Mesendoderm (in vitro differentiated cells): ENCODE results near the gene DIAPH3.
A peak's percentile ranks its signal among the peaks of the same experiment; 100 is the strongest.

Source experiments
- DNase-seq: peaks from one replicate; pipeline ENCODE4 v3.0.0; 2013
- H2AK5ac ChIP-seq: 2 replicates; pipeline ENCODE4 v1.6.1; 2013; ENCODE audit warnings: low read length, inconsistent platforms
- H2BK120ac ChIP-seq: 2 replicates; pipeline ENCODE4 v1.6.1; 2013; ENCODE audit warnings: low read depth, mild to moderate bottlenecking, low read length, moderate library complexity, mixed read lengths
- H2BK15ac ChIP-seq: replicated peaks from 2 replicates; pipeline ENCODE4 v1.6.1; 2013; ENCODE audit warnings: low read depth, mild to moderate bottlenecking, moderate library complexity
- H2BK5ac ChIP-seq: 2 replicates; pipeline ENCODE4 v1.6.1; 2013; ENCODE audit warnings: low read length, inconsistent platforms
- H3K18ac ChIP-seq: 2 replicates; pipeline ENCODE4 v1.6.1; 2013; ENCODE audit warnings: mild to moderate bottlenecking, low read length, mixed read lengths
- H3K23ac ChIP-seq: one replicate; pipeline ENCODE4 v1.6.1; 2013; ENCODE audit warnings: low read length
- H3K27ac ChIP-seq: 2 replicates; pipeline ENCODE4 v1.5.1; 2013; ENCODE audit warnings: low read depth, mild to moderate bottlenecking, inconsistent platforms, low read length, moderate library complexity
- H3K27me3 ChIP-seq: 2 replicates; pipeline ENCODE4 v1.6.1; 2013; ENCODE audit warnings: low read length, control low read depth, mild to moderate bottlenecking, inconsistent platforms; ENCODE audit not compliant: insufficient read depth, poor library complexity
- H3K36me3 ChIP-seq: 2 replicates; pipeline ENCODE4 v1.6.1; 2013; ENCODE audit warnings: low read length, inconsistent platforms; ENCODE audit not compliant: control insufficient read depth, insufficient read depth
- H3K4ac ChIP-seq: one replicate; pipeline ENCODE4 v1.6.1; 2013; ENCODE audit warnings: low read depth, mild to moderate bottlenecking, low read length, moderate library complexity
- H3K4me1 ChIP-seq: 2 replicates; pipeline ENCODE4 v1.6.1; 2013; ENCODE audit warnings: low read depth, low read length, inconsistent platforms; ENCODE audit not compliant: control insufficient read depth
- H3K4me2 ChIP-seq: 2 replicates; pipeline ENCODE4 v1.6.1; 2013; ENCODE audit warnings: low read length
- H3K4me3 ChIP-seq: 2 replicates; pipeline ENCODE4 v1.5.1; 2013; ENCODE audit warnings: mild to moderate bottlenecking, low read length
- H3K56ac ChIP-seq: one replicate; pipeline ENCODE4 v1.6.1; 2013; ENCODE audit warnings: low read length
- H3K79me1 ChIP-seq: 2 replicates; pipeline ENCODE4 v1.6.1; 2013; ENCODE audit warnings: low read length, inconsistent platforms
- H3K79me2 ChIP-seq: 2 replicates; pipeline ENCODE4 v1.6.1; 2013; ENCODE audit warnings: mild to moderate bottlenecking, low read length; ENCODE audit not compliant: control insufficient read depth, insufficient read depth
- H3K9ac ChIP-seq: 2 replicates; pipeline ENCODE4 v1.6.1; 2013; ENCODE audit warnings: low read length, inconsistent platforms
- H4K5ac ChIP-seq: one replicate; pipeline ENCODE4 v1.6.1; 2013; ENCODE audit warnings: low read length
- H4K8ac ChIP-seq: one replicate; pipeline ENCODE4 v1.6.1; 2013; ENCODE audit warnings: low read depth, mild to moderate bottlenecking, control low read depth, low read length, moderate library complexity
- WGBS: extraction: QIAGEN DNeasy Blood & Tissue Kit; methylation state at CpG from one replicate; pipeline ENCODE4 v1.1.7; 2013; ENCODE audit warnings: low lambda C conversion rate, missing lambda C conversion rate; ENCODE audit not compliant: insufficient coverage; ENCODE audit errors: extremely low coverage; 5-methylcytosine and 5-hydroxymethylcytosine counted together

DIAPH3 gene

DNA sequence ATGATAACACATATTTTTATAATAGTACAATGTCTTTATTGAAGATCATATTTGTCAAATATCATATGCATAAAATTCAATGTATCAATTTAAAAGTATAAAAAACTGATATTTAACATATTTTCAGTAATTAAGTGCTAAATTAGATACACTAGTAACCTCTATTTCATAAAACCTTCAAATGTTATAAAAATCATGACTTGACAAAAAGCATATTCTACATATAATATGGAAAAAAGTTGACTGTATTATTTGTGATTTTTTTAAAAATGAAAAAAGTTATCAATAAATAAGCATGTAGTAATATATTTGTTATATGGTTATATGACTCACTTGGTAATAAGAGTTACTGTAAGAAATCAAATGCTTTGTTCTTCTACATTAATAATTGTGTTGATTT is 356.9 kb downstream of the DIAPH3 start:
- Histone ChIP-seq H3K56ac (no peak overlapping the region), H3K4me2 (no peak overlapping the region), H3K36me3 (no peaks in the 10 kb centered on the region), H4K8ac (no peak overlapping the region), H3K4me3 (no peak overlapping the region), H2BK15ac (no peak overlapping the region), H3K9ac (no peak overlapping the region), H2AK5ac (no peak overlapping the region), H3K27me3 (no peaks in the 10 kb centered on the region), H3K4ac (no peak overlapping the region), H4K5ac (no peak overlapping the region), H3K79me1 (no peaks in the 10 kb centered on the region), H3K18ac (no peak overlapping the region), H3K4me1 (no peaks in the 10 kb centered on the region), H2BK5ac (no peak overlapping the region), H3K27ac (no peak overlapping the region), H2BK120ac (no peak overlapping the region), H3K23ac (no peak overlapping the region), H3K79me2 (no peaks in the 10 kb centered on the region)
- DNase-seq, result no peak

DNA sequence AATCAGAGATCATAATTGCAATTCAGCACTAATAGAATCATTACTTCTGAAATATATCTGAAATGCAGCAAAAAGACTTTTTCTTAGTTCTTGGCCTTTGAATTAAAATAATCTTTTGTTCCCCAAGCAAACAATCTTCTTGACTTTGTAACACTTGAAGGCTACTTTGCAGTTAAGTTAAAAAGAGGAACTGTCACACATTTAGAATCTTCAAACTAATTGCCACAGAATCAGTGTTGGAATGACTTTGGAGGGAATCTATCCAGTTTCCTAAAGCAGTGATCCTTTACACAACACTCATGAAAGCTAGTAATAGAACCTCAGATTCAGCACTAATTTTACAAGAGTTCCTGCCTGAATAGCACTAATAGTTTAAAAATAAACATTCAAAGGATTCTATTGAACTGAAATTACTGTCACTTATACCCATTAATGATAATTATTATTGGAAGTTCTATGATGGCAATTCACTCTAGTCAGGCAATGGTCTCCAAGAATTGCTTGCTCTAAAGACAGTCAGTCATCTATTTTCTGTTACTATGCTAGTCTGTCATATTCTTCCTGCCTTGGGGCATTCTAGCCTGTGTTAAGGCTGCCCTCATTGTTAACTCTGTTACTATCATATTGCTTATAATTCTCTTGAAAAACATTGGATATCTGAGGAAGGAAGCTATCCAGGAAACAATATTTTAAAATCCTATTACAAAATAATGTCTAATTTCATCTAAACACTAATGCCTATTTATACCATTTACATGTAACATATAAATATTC is 362.4 kb downstream of the DIAPH3 start:
- H3K27me3 ChIP-seq, result no peaks in the 10 kb centered on the region
- no peak overlapping the region for H3K4me2 ChIP-seq
- no peak overlapping the region for H3K27ac ChIP-seq
- H2BK15ac ChIP-seq, result no peak overlapping the region
- no peak overlapping the region for H4K8ac ChIP-seq
- H3K4me1 ChIP-seq, result no peaks in the 10 kb centered on the region
- no peak overlapping the region for H3K4me3 ChIP-seq
- no peak overlapping the region for H2BK120ac ChIP-seq
- no peak overlapping the region for H3K23ac ChIP-seq
- H3K9ac ChIP-seq, result no peak overlapping the region
- no peak overlapping the region for H4K5ac ChIP-seq
- H3K18ac ChIP-seq, result no peak overlapping the region
- no peaks in the 10 kb centered on the region for H3K79me2 ChIP-seq
- no peak overlapping the region for H3K56ac ChIP-seq
- no peak overlapping the region for H3K4ac ChIP-seq
- no peaks in the 10 kb centered on the region for H3K79me1 ChIP-seq
- no peak overlapping the region for H2BK5ac ChIP-seq
- H2AK5ac ChIP-seq, result no peak overlapping the region
- no peak for DNase-seq
- H3K36me3 ChIP-seq, result no peaks in the 10 kb centered on the region

DNA sequence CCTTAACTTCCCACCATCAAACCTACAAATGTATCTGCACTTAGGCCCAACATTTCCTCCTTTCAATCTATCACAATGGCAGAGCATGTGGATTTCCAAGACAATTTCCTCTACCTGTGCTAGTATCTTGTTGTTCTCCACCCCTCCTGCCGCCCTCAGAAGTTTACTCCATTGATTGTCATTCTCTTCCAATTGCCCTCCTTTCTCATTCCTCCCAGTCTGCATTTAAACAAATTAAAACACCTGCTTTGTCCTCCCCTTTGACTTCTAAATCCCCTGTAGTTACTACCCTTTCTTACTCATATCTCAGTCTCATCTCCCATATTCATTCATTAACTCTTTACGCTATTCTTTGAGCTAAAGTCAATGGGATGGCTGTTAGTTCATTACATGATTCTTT is 370.6 kb downstream of the DIAPH3 start:
- Histone ChIP-seq H2AK5ac (no peak overlapping the region), H3K79me1 (no peaks in the 10 kb centered on the region), H3K18ac (no peak overlapping the region), H4K5ac (no peak overlapping the region), H4K8ac (no peak overlapping the region), H3K9ac (no peak overlapping the region), H2BK5ac (no peak overlapping the region), H3K4me1 (no peaks in the 10 kb centered on the region), H3K56ac (no peak overlapping the region), H3K79me2 (no peaks in the 10 kb centered on the region), H3K27ac (no peak overlapping the region), H3K4me3 (no peak overlapping the region), H3K4ac (no peak overlapping the region), H2BK120ac (no peak overlapping the region), H3K23ac (no peak overlapping the region), H3K4me2 (no peak overlapping the region), H3K36me3 (no peaks in the 10 kb centered on the region), H3K27me3 (no peaks in the 10 kb centered on the region), H2BK15ac (no peak overlapping the region)
- 100% methylated on average over 1 of the region's 2 CpGs for WGBS
- no peak for DNase-seq

DNA sequence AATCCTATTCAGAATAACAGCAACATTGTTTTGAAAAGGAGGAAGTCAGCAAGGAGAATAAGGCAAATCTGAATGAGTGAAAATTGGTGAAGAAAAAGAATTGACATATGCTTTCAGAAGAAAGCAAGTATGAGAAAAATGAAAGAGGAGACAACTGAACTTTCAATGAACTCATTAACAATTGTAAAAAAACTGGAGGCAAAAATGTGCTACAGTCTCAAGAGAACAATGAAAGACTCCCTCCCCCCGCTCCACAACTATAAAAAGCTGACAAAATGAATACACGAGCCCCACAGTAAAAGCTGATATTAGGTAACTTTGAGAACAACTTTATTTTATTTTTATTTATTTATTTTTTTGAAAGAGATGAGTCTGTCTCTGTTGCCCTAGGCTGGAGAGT is 373.1 kb downstream of the DIAPH3 start:
- Histone ChIP-seq H3K27me3 (no peaks in the 10 kb centered on the region), H3K9ac (no peak overlapping the region), H2BK15ac (no peak overlapping the region), H3K56ac (no peak overlapping the region), H2AK5ac (no peak overlapping the region), H2BK5ac (no peak overlapping the region), H3K4me1 (no peaks in the 10 kb centered on the region), H3K27ac (no peak overlapping the region), H3K4me2 (no peak overlapping the region), H3K4ac (no peak overlapping the region), H3K79me1 (no peaks in the 10 kb centered on the region), H3K23ac (no peak overlapping the region), H3K18ac (no peak overlapping the region), H2BK120ac (no peak overlapping the region), H4K8ac (no peak overlapping the region), H3K36me3 (no peaks in the 10 kb centered on the region), H3K4me3 (no peak overlapping the region), H3K79me2 (no peaks in the 10 kb centered on the region), H4K5ac (no peak overlapping the region)
- DNase-seq, result no peak
- WGBS, result no CpG with 5 or more reads among the region's 2 CpGs

DNA sequence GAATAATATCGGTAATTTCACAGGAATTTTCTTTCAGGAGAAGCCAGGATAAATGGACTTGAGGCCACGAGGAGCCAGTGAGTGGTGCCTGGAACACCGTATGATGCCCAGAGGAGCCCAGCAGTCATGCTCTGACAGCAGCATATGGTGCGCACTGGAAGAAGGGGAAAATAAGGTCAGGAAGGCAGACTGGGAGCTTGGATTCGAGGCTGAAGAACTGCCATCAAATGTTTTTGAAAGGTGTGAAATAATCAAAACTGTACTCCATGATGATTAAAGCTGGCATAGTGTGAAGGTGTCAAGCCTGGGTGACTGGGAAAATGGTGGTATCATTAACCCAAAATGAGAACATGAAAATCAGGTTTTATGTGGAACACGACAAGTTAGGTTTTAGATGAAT is 374.2 kb downstream of the DIAPH3 start:
- Histone ChIP-seq H3K27me3 (no peaks in the 10 kb centered on the region), H3K4me1 (no peaks in the 10 kb centered on the region), H4K8ac (no peak overlapping the region), H3K23ac (no peak overlapping the region), H3K18ac (no peak overlapping the region), H3K79me2 (no peaks in the 10 kb centered on the region), H2BK5ac (no peak overlapping the region), H2BK15ac (no peak overlapping the region), H3K36me3 (no peaks in the 10 kb centered on the region), H3K9ac (no peak overlapping the region), H2AK5ac (no peak overlapping the region), H3K27ac (no peak overlapping the region), H3K79me1 (no peaks in the 10 kb centered on the region), H3K4me3 (no peak overlapping the region), H3K4me2 (no peak overlapping the region), H3K56ac (no peak overlapping the region), H2BK120ac (no peak overlapping the region), H3K4ac (no peak overlapping the region), H4K5ac (no peak overlapping the region)
- DNase-seq, result no peak
- 100% methylated on average over 1 of the region's 6 CpGs for WGBS

DNA sequence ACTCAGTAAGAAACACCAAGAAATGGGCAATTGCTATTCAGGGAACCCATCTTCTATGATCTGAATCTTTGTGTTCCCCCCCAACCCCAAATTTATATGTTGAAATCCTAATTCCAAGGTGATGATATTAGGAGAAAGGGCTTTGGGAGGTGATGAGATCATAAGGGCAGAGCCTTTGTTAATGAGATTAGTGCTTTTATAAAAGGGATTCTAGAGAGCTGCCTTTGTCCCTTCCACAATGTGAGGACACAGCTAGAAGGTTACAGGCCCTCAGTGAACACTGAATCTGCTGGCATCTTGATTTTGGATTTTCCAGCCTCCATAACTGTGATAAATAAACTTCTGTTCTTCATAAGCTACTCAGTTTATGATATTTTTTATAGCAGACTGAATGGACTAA is 376.0 kb downstream of the DIAPH3 start:
- H3K27me3 ChIP-seq, result no peaks in the 10 kb centered on the region
- H2AK5ac ChIP-seq, result no peak overlapping the region
- H3K18ac ChIP-seq, result no peak overlapping the region
- H3K4ac ChIP-seq, result no peak overlapping the region
- no peak overlapping the region for H3K4me2 ChIP-seq
- H3K23ac ChIP-seq, result no peak overlapping the region
- no peak overlapping the region for H3K27ac ChIP-seq
- H3K36me3 ChIP-seq, result no peaks in the 10 kb centered on the region
- no peaks in the 10 kb centered on the region for H3K79me2 ChIP-seq
- H3K4me3 ChIP-seq, result no peak overlapping the region
- H3K79me1 ChIP-seq, result no peaks in the 10 kb centered on the region
- H2BK5ac ChIP-seq, result no peak overlapping the region
- H2BK120ac ChIP-seq, result no peak overlapping the region
- no peak overlapping the region for H2BK15ac ChIP-seq
- H4K5ac ChIP-seq, result no peak overlapping the region
- peak overlapping the region; percentile 56 for H4K8ac ChIP-seq
- H3K56ac ChIP-seq, result no peak overlapping the region
- H3K4me1 ChIP-seq, result no peaks in the 10 kb centered on the region
- no peak for DNase-seq
- H3K9ac ChIP-seq, result no peak overlapping the region
